ENCODE measurements around the gene WASF3. TPM values are rescaled to one million over a fixed set of nuclear protein-coding genes. Genes with fewer than 3 reads are reported as not detected.

Gene WASF3
- total RNA-seq, 1 experiment from 2014 or later: 4.6 TPM

DNA sequence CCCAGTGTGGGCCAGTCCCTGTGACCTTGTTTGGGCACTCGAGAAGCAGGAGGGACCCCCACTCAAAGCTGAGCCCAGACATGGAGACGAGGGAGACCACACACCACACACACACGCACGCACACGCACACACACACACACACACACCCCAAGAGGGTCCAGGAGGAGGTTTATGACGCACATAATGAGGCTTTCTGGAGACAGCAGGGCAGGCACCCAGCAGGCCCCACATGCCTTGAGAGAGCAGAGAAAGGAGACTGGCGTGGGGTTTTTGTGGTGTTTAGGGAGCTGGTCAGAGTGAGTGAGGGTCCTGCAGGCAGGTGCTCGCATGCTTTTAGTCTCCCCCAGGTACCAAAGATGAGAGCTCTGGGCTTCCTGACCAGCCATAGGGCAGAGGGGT lies 160.7 kb downstream of the WASF3 start:
- Histone ChIP-seq H3K36me3 (ENCODE audit: insufficient read depth, low read length, poor library complexity, severe bottlenecking) (no peaks in the 10 kb centered on the region), H3K9me3 (ENCODE audit: low read depth, low read length, poor library complexity, severe bottlenecking) (no peaks in the 10 kb centered on the region), H3K4me1 (ENCODE audit: insufficient read depth, low read length, poor library complexity, severe bottlenecking) (no peaks in the 10 kb centered on the region), H3K4me3 (ENCODE audit: low read depth, low read length, poor library complexity, severe bottlenecking) (no peak overlapping the region), H3K27me3 (replicated peaks; ENCODE audit: insufficient read depth, low read depth, low read length, poor library complexity) (no peaks in the 10 kb centered on the region), H3K27ac (ENCODE audit: low read depth, low read length, poor library complexity, severe bottlenecking) (no peak overlapping the region)
- TF ChIP-seq, protein P1, sequence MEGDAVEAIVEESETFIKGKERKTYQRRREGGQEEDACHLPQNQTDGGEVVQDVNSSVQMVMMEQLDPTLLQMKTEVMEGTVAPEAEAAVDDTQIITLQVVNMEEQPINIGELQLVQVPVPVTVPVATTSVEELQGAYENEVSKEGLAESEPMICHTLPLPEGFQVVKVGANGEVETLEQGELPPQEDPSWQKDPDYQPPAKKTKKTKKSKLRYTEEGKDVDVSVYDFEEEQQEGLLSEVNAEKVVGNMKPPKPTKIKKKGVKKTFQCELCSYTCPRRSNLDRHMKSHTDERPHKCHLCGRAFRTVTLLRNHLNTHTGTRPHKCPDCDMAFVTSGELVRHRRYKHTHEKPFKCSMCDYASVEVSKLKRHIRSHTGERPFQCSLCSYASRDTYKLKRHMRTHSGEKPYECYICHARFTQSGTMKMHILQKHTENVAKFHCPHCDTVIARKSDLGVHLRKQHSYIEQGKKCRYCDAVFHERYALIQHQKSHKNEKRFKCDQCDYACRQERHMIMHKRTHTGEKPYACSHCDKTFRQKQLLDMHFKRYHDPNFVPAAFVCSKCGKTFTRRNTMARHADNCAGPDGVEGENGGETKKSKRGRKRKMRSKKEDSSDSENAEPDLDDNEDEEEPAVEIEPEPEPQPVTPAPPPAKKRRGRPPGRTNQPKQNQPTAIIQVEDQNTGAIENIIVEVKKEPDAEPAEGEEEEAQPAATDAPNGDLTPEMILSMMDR (conservative IDR thresholded peaks at IDR 0.05; ENCODE audit: low read depth, low read length): no peak
- no peak for TF ChIP-seq EZH2 (IDR thresholded peaks at IDR 0.05; ENCODE audit: borderline replicate concordance, low read depth, low read length, poor library complexity, severe bottlenecking)
- no peak for DNase-seq (ENCODE audit: low spot score)
- intact Hi-C loops (cut with micrococcal nuclease; ENCODE audit: unreplicated experiment): no loop called here
- POLR2A ChIA-PET (ENCODE audit: low non-redundant PET): no interaction called here
- no TSS peak for BruUV-seq (replicated peaks)
- CTCF ChIA-PET: interaction anchor here (1.3 kb wide), 1 partner anchor 20 kb away, joined by 3 read pairs; no protein-coding TSS in a partner anchor

DNA sequence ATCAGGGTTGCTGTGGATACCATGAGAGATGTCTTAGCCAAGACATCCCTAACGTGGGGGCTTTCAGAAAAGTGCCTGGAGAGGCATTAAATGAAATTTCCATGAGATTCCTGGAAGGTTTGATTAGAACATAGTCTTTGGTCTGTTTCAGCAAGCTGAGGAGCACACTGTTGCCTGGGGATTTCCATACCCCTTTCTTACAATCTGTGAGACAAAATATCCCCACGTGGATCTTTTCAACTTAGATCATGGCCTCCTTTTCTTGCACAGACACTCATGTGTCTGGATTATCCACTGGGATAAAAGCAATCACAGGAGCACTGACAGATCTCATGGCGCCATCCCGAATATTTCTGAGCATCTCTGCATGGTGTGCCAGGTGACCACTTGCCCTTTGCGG lies 161.4 kb downstream of the WASF3 start:
- H3K27me3 ChIP-seq (replicated peaks; ENCODE audit: insufficient read depth, low read depth, low read length, poor library complexity): no peaks in the 10 kb centered on the region
- no TSS peak for BruUV-seq (replicated peaks)
- intact Hi-C loops (cut with micrococcal nuclease; ENCODE audit: unreplicated experiment): no loop called here
- no peaks in the 10 kb centered on the region for H3K36me3 ChIP-seq (ENCODE audit: insufficient read depth, low read length, poor library complexity, severe bottlenecking)
- no peak overlapping the region for H3K4me3 ChIP-seq (ENCODE audit: low read depth, low read length, poor library complexity, severe bottlenecking)
- H3K27ac ChIP-seq (ENCODE audit: low read depth, low read length, poor library complexity, severe bottlenecking): no peak overlapping the region
- TF ChIP-seq, protein P1 (conservative IDR thresholded peaks at IDR 0.05; ENCODE audit: low read depth, low read length): no peak
- TF ChIP-seq EZH2 (IDR thresholded peaks at IDR 0.05; ENCODE audit: borderline replicate concordance, low read depth, low read length, poor library complexity, severe bottlenecking): no peak
- CTCF ChIA-PET: no interaction called here
- H3K4me1 ChIP-seq (ENCODE audit: insufficient read depth, low read length, poor library complexity, severe bottlenecking): no peaks in the 10 kb centered on the region
- DNase-seq (ENCODE audit: low spot score): no peak
- POLR2A ChIA-PET (ENCODE audit: low non-redundant PET): no interaction called here
- H3K9me3 ChIP-seq (ENCODE audit: low read depth, low read length, poor library complexity, severe bottlenecking): no peaks in the 10 kb centered on the region

DNA sequence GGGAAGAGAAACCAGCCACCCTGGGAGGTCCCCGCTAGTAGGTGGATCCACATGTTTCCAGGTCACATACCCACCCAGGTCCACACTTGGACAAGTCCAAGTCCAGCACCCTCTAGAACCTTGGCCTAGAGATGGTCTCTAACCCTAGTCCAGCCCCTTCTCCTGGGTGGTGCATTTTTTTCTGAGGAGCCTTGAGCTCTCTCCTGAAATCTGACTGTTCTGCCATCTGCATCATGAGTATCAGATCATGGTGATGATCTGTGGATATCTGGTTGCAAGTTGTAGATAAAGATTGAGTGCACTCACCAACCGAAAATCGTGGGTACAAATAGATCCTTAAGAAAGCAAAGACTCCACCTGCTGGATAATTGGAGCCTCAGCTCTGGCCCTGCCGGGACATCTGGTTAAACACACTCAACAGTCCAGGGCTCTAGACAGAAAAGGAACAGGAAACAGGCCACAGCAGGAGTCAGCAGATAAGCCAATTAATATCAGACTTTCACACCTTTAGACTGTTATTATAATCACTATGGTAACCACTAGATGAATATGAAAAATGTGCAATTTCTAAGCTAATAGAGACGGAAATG lies 162.0 kb downstream of the WASF3 start:
- Histone ChIP-seq H3K27me3 (replicated peaks; ENCODE audit: insufficient read depth, low read depth, low read length, poor library complexity) (no peaks in the 10 kb centered on the region), H3K9me3 (ENCODE audit: low read depth, low read length, poor library complexity, severe bottlenecking) (no peaks in the 10 kb centered on the region), H3K36me3 (ENCODE audit: insufficient read depth, low read length, poor library complexity, severe bottlenecking) (no peaks in the 10 kb centered on the region), H3K27ac (ENCODE audit: low read depth, low read length, poor library complexity, severe bottlenecking) (no peak overlapping the region), H3K4me1 (ENCODE audit: insufficient read depth, low read length, poor library complexity, severe bottlenecking) (no peaks in the 10 kb centered on the region), H3K4me3 (ENCODE audit: low read depth, low read length, poor library complexity, severe bottlenecking) (no peak overlapping the region)
- DNase-seq (ENCODE audit: low spot score): peak; percentile 68
- BruUV-seq (replicated peaks): no TSS peak
- POLR2A ChIA-PET (ENCODE audit: low non-redundant PET): no interaction called here
- TF ChIP-seq EZH2 (IDR thresholded peaks at IDR 0.05; ENCODE audit: borderline replicate concordance, low read depth, low read length, poor library complexity, severe bottlenecking): no peak
- TF ChIP-seq, protein P1 (conservative IDR thresholded peaks at IDR 0.05; ENCODE audit: low read depth, low read length): peak; percentile 49
- CTCF ChIA-PET: no interaction called here
- intact Hi-C loops (cut with micrococcal nuclease; ENCODE audit: unreplicated experiment): no loop called here

Measured in A673 (cell line).